GM18517 (cell line): Measurements from ENCODE around the gene ETS1.
"Not testable (repeated sequence)": the region's sequence is repeated elsewhere in the genome, so short reads cannot be mapped to it uniquely, and the experiment has no call there.

ENCODE experiments used
- ATAC-seq: cut with Tn5 transposase; IDR thresholded peaks from one replicate; pipeline ENCODE4 v1.9.1; 2021; ENCODE audit warnings: mild to moderate bottlenecking, moderate library complexity; ENCODE audit not compliant: unreplicated experiment

Gene ETS1

DNA sequence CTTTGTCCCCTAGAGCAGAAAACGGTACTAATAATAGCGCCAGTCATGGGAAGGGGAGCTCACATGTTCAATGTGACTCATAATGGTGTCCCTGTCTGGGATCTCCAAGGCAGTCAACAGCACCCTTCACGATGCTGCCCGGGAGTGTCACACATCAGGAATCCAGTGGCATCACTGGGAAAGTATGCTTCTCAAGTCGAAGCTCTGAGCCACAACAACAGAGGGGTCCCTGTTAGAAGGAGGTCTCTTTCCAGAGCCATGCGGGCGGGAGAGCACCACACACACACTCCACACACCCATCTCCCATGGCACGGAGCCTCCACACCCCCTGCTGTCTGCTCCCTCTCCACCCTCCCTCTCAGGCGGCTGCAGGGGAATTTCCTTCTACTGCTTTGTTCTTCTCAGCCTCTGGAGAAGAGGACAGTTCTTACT, 119.7 kb downstream of the ETS1 start:
- ATAC-seq, result no peak

DNA sequence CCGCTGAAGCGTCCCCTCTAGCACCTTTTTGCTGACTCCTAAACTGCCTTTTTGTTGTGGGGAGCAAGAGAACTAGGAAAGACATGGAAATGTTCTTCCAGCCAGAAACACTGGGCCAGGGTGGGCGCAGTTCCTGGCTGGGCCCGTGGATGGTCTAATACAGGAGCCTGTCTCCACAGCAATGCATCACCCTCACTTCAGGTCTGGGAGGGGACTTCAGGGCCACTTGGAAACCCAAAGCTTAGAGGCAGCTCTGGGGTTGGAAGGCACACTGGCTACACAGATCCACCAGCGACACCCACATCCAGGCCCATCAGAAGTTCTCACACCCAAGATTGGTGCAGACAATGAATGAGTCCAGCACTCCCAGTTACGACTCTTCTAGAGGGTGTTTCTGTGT, 120.3 kb downstream of the ETS1 start:
- no peak for ATAC-seq

GRCh38 chr11:128465946-128466705, 121.2 kb downstream of the ETS1 start:
- ATAC-seq, result no peak

DNA sequence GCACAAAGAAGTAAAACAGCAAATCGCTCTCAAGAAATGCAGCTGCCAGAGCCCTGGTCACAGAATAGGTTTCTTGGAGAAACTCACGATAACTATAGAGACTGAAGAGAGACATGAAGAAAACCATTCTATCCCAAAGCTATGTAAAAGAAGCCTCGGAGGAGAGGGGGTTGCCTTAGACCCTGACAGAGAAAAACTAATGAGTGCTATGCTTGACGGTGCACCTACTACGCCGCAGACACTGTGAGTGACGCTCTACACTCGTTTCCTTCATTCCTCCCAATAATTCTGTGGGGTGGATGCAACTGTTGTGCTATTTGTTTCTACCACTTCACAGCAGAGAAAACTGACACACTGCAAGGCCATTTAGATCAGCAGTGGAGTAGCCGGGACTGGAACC, 121.8 kb downstream of the ETS1 start:
- no peak for ATAC-seq

GRCh38 chr11:128464878-128465450, 122.4 kb downstream of the ETS1 start:
- ATAC-seq, result no peak

DNA sequence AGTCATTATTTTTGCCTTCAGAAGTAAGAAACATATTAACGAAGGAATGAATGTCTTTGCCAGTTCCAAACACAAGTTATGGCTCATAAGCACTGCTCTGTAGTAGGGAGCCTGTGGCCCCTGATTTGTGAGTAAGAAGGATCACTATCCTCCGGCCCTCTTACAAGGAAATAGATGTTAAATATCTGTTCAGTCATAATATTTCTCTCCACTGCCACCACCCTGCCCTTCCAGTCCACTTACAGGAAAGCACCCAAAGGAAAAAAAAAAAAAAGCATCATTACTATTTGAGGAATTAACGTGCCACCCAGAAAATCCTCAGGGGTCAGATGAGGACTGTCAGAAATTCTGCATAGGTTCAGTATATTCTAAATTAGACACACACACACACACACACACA, 123.4 kb downstream of the ETS1 start:
- no peak for ATAC-seq

GRCh38 chr11:128463371-128463829, 124.0 kb downstream of the ETS1 start:
- ATAC-seq, result no peak

GRCh38 chr11:128462922-128463321, 124.4 kb downstream of the ETS1 start:
- no peak for ATAC-seq

- no peak for ATAC-seq
Observed at GRCh38 chr11:128462189-128462588, 125.2 kb downstream of the ETS1 start.

DNA sequence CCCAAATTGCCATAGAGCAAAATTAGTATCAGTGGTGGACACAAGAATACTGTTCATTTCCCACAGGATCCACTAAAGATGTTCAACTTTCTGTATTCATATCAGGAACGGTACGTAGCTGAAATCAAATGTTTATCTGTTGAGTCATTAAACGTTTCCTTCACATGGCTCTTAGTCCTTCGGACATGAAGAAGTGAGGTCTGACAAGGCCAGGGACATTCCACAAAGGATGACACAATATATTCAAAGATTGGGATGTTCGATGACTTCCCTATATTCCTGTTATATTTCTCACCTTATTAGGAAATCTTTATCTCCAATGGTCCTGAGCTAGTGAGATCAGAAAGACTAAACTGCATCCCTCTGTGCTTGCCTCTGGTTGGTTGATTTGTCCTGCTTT, 129.0 kb downstream of the ETS1 start:
- no peak for ATAC-seq

GRCh38 chr11:128457874-128458273, 129.5 kb downstream of the ETS1 start:
- no peak for ATAC-seq

GRCh38 chr11:128456566-128457268, 130.6 kb downstream of the ETS1 start:
- no peak for ATAC-seq

- ATAC-seq, result no peak
Observed at GRCh38 chr11:128455766-128456165, 131.6 kb downstream of the ETS1 start.

GRCh38 chr11:128453444-128454336, 133.7 kb downstream of the ETS1 start:
- no peak for ATAC-seq

GRCh38 chr11:128451652-128452470, 135.5 kb downstream of the ETS1 start:
- no peak for ATAC-seq

DNA sequence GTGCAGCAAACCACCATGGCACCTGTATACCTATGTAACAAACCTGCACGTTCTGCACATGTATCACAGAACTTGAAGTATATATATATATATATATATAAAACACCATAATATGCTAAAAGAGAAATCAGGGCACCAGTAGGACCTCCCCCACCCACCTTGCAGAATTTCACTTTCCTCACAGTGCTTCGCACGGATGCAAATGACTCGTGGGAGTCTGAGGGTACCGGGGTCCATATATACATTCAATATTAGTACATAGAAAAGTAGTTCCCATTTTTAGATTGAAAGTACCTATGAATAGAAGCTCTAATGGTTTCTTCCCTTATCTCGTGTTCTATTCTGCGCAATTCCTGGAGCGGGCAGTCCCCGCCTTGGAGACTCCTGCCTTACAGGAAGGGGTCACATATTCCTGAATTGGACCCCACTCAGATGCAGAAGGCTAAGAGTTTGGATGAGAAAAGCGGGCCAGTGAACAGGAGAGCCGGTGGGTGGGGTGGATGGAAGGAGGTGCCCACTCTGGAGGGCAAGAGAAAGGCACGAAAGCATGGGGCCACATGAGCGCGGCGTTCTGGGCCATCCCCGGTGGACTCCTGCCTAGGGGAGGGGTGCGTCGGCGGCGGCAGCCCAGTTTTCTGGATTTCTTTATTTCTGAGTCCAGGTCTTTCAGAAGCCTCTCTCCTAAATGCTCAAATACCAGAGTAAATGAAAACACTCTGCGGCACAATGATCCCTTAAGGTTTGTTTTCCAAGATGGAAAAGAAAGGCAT, 136.3 kb downstream of the ETS1 start:
- no peak for ATAC-seq

GRCh38 chr11:128450425-128450824, 136.9 kb downstream of the ETS1 start:
- ATAC-seq, result not testable (repeated sequence)

- ATAC-seq, result no peak
Observed at GRCh38 chr11:128448981-128449713, 138.2 kb downstream of the ETS1 start.
